Measurements from ENCODE around the gene NADK.

The NADK gene

GRCh38 chr1:1777950-1778662, at the start of gene NADK:
TSS of gene NADK (minus strand) at chr1:1778470. CDS start at chr1:1765406, 13,064 bp downstream.
- peak; percentile 88 to 96 (median 93) for DNase-seq

DNA sequence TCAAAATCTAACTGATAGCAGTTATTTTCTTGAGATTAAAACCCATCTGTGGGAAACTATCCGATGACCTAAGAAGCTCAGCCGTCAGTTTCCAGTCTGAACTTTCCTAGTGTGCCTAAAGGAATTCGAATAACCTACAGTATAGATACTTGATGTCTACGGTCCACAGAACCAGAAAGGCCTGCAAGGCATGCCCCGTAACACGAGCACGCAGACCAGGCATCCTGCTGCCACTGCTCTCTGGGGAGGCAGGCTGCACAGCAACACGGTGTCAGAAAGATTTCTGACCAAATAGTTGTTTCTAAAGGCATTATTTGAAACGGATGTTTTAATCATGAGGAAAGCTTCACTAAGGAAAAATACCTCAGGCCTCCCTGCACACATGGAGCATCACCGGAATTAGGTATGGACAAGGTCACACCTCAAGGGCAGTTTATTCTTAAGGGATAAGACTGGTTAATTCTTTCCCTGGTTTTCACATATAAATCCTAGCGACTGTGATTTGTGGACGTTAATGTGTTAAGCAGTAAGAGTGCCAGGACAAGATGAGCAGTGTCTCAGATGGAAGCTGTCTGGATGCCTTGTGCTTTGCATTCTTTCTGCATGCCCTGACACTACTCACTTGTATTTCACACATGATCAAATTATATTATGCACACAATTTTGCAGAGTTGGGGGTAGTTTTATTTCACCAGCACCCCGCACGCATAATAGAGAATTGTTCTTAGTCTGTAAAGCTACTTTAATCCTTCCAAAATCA, 49.0 kb upstream of the NADK start:
- no peak for DNase-seq

GRCh38 chr1:1826356-1827088, 48.3 kb upstream of the NADK start:
- no peak for DNase-seq

- no peak for DNase-seq
Observed at GRCh38 chr1:1825217-1825616, 46.9 kb upstream of the NADK start.

- DNase-seq, result no peak
Observed at GRCh38 chr1:1819762-1820161, 41.5 kb upstream of the NADK start.

DNA sequence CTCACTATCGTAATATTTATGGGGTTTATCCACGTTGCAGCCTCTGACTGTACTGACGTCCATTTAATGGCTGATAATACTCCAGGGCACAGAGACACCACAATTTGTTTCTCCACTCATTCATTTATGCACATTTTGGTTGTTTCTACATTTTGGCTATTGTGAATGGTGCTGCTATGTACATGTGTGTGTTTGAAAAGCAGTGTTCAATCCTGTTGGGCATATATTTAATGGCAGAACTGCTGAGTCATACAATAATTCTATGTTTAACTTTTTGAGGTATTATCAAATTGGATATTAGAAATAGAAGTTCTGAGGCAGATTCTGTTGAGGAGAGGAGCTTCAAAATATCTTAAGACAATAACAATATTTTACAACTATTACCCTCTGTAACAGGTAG, 39.0 kb upstream of the NADK start:
- no peak for DNase-seq

GRCh38 chr1:1815606-1816281, 37.5 kb upstream of the NADK start:
- DNase-seq, result no peak

DNA sequence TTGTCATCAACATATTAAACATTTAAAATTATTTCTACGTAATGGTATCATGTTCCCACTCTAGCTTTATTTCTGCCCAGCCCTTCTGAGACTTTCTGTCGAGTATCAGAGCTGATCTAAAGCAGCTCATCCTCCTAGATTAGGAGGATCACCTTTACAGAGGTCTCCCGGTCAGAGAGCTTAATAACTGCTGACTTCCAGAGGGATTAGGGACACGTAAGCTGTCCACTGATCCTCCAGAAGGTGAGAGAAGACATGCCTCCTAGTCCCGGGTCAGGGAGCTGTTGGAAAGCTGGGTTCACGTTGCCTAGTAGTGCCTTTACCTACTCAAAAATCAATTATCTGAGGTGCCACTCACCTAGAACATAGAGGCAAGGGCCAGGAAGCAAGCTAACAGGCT, 31.2 kb upstream of the NADK start:
- DNase-seq, result no peak

GRCh38 chr1:1808206-1808605, 29.9 kb upstream of the NADK start:
- no peak for DNase-seq

GRCh38 chr1:1806890-1807289, 28.6 kb upstream of the NADK start:
- DNase-seq, result no peak

GRCh38 chr1:1804301-1804700, 26.0 kb upstream of the NADK start:
- DNase-seq, result no peak

GRCh38 chr1:1802871-1803270, 24.6 kb upstream of the NADK start:
- DNase-seq, result no peak

DNA sequence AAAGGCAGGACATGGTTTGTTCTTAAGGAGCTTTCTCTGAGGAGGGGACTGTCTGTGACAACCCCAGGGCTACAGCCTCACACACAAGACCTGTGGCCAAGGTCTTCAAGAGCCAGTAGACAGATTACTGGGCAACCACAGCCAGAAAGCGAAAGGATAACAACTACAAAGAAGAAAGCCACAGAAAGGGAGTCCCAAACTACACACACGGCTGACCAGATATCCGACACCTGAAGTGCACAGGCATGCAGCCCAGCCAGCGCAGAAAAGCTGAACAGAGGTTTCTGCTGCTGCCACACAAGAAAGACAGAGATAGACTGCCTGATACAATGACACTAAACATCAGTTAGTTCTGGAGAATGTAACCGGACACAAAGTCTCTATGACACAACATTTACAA, 21.4 kb upstream of the NADK start:
- no peak for DNase-seq

DNA sequence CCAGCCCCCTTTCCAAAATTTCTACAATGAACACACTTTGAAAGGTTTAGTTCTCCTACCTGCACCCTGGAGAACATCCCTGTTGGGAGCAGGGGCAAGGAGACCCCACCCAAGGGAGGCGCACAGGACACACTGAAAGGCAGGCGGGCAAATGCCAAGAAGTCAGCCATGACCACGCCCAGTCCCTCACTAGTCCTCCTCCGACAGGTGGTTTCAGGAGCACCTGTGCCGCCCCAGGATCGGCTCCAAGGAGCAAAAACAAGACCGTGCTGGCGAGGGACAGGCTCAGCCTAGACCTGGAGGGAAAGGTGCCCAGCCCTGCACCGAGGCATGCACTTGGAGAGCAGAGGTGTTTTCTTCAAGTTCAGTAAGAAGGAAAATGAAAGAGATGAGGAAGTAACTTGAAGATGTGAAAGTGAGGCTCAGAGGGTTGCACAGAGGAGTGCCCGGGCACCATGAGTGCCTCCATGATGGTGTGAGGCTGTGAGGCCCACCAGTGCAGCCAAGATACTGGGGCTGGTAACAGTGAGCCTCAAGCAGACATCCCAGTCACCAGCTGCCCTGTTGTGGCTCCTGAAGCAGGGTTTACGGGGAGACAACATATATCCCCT, 19.6 kb upstream of the NADK start:
- no peak for DNase-seq

DNA sequence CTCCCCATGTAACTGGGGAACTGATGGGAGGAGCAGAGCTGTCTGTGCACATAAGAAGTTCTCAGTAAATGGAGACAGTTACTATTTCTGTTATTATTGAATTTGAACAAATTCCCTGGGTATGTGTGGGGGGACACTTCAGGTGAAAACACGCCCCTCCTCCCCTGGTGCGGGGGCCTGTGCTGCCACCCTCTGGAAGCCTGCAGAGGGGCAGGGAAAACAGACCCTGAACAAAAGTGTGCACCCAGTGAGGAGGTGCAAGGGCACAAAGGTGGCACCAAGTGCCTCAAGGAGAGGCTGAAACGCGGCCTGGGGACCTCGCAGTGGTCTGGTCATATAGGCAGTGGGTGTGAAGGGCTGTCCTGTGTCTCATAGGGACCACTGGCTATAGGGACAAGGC, 18.2 kb upstream of the NADK start:
- DNase-seq, result no peak

DNA sequence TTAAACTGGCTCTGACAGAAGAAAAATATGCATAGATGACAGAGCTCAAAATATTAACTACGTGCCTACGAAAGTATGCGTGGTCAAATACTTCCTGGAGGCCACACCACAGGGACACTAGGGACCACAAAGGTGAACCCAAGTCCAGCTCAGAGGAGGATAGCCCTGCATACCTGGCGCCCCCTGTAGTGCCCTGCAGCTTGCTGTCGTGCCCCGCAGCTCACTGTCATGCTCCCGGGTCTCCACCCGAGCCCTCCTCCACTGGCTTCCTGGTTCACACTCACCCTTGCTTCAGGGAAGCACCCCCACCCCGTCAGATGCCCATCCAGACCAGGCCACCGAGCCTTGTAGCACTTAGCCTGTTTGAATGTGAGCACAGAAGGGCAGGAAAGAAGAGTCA, 16.7 kb upstream of the NADK start:
- no peak for DNase-seq

DNA sequence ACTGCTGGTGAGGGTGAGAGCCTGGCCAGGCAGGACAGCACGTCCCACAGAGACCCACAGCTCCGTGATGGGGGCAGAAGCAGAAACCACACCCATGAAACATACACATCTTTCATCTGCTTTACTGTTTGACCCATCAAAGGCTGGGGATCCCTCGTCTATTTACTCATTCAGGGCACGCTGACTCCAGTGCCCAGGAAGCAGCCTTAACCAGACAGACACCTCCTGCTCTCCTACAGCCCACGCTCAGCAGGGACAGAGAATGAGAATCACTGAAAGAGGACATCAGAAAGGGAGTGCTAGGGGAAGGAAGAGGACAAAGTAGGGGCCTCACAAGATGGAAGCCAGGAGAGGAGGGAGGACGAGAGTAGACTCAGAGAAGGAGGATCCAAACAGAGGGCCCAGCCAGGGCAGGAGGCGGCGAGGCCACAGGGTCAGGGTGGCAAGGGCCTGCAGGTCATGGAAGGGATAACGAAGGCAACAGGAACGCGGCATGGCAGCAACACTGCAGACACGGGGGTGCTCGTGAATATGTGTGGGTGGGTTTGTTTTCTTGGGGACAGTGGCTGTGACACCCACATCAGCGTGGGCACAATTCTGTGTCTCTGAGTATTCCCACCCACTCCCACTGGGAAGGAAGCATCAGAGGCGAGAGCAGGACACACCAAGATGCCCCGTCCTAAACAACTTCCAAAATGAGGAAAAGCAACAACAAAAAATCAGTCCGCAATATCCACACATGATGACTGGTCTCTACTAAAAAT, 15.4 kb upstream of the NADK start:
- DNase-seq, result no peak

DNA sequence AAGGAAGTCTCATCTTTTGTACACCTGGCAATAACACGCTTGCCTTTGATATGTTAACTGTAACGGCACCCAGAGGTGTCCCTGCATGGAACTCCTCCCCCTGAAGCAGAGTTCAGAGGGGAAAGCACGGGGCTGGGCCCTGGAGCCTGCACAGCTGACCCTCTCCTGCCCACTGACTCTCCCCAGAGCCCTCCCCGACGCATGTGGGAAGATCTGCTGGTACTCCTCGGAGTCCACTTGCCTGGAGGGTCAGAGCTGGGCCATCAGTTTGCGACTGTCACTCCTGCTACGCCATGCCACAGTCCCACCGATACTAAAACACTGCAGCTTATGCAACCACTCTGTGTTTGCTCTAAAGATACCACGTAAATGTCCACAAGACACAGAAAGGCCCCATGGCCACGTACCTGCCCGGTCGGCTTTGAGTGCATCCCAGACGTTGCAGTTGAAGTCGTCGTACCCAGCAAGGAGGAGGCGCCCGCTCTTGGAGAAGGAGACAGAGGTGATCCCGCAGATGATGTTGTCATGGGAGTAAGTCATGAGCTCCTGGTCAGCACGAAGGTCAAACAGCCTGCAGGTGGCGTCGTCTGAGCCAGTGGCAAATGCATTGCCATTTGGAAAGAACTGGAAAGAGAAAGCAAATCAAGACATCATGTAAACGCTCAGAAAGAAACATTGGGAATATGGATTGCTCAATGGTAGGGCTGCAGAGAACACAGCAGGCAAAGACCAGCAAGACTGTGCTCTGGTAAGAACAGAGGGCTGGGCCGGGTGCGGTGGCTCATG, 10.6 kb upstream of the NADK start:
- peak; percentile 33 to 60 (median 56) for DNase-seq

GRCh38 chr1:1788136-1788535, 9.9 kb upstream of the NADK start:
- DNase-seq, result no peak

GRCh38 chr1:1786836-1787605, 8.8 kb upstream of the NADK start:
- no peak for DNase-seq

Measured in suppressor macrophage treated with lipopolysaccharide for 1 hour (primary cell).